ENCODE results near the gene FARP2.

FARP2 gene

GRCh38 chr2:241461693-241462677 lies 105.9 kb downstream of the FARP2 start:
- CTCF ChIA-PET, result interaction anchor here (0.5 kb wide), 1 partner anchor 410 kb away, joined by 3 read pairs; no protein-coding TSS in a partner anchor
- DNase-seq (ENCODE audit: low spot score), result no peak
- no peak overlapping the region for H3K27ac ChIP-seq
- POLR2A ChIA-PET (ENCODE audit: low non-redundant PET), result no interaction called here
- TF ChIP-seq CTCF (conservative IDR thresholded peaks at IDR 0.05; ENCODE audit: low read depth), result no peak

- CTCF ChIA-PET, result no interaction called here
- no peak for TF ChIP-seq CTCF (conservative IDR thresholded peaks at IDR 0.05; ENCODE audit: low read depth)
- no peak overlapping the region for H3K27ac ChIP-seq
- POLR2A ChIA-PET (ENCODE audit: low non-redundant PET), result no interaction called here
- no peak for DNase-seq (ENCODE audit: low spot score)
These were observed 107.4 kb downstream of the FARP2 start for GRCh38 chr2:241463276-241464135.

GRCh38 chr2:241465543-241465942 lies 109.5 kb downstream of the FARP2 start:
- DNase-seq (ENCODE audit: low spot score), result no peak
- no peak for TF ChIP-seq CTCF (conservative IDR thresholded peaks at IDR 0.05; ENCODE audit: low read depth)
- no peak overlapping the region for H3K27ac ChIP-seq
- CTCF ChIA-PET, result interaction anchor here (0.7 kb wide), 1 partner anchor 19 kb away, joined by 3 read pairs; no protein-coding TSS in a partner anchor
- POLR2A ChIA-PET (ENCODE audit: low non-redundant PET), result interaction anchor here (0.6 kb wide), 1 partner anchor 348 kb away, joined by 3 read pairs; no protein-coding TSS in a partner anchor

GRCh38 chr2:241466230-241466629 lies 110.1 kb downstream of the FARP2 start:
- CTCF ChIA-PET, result interaction anchor here (0.7 kb wide), 1 partner anchor 19 kb away, joined by 3 read pairs; no protein-coding TSS in a partner anchor
- POLR2A ChIA-PET (ENCODE audit: low non-redundant PET), result no interaction called here
- no peak for DNase-seq (ENCODE audit: low spot score)
- H3K27ac ChIP-seq, result no peak overlapping the region
- no peak for TF ChIP-seq CTCF (conservative IDR thresholded peaks at IDR 0.05; ENCODE audit: low read depth)

- no peak for TF ChIP-seq CTCF (conservative IDR thresholded peaks at IDR 0.05; ENCODE audit: low read depth)
- CTCF ChIA-PET, result no interaction called here
- H3K27ac ChIP-seq, result no peak overlapping the region
- no peak for DNase-seq (ENCODE audit: low spot score)
- POLR2A ChIA-PET (ENCODE audit: low non-redundant PET), result no interaction called here
These were observed 111.8 kb downstream of the FARP2 start for GRCh38 chr2:241467777-241468475.

- DNase-seq (ENCODE audit: low spot score), result no peak
- POLR2A ChIA-PET (ENCODE audit: low non-redundant PET), result no interaction called here
- no peak for TF ChIP-seq CTCF (conservative IDR thresholded peaks at IDR 0.05; ENCODE audit: low read depth)
- CTCF ChIA-PET, result no interaction called here
- no peak overlapping the region for H3K27ac ChIP-seq
These were observed 112.3 kb downstream of the FARP2 start for GRCh38 chr2:241468476-241468781.

All from RWPE1 (cell line).